SJCRH30 (cell line): ENCODE measurements around the gene PRKCI. TPM values are rescaled to one million over a fixed set of nuclear protein-coding genes. Genes with fewer than 3 reads are reported as not detected.
"Not testable (repeated sequence)": the region's sequence is repeated elsewhere in the genome, so short reads cannot be mapped to it uniquely, and the experiment has no call there.

Source experiments
- DNase-seq, 2 experiments: peaks; one replicate each; pipeline ENCODE4 v3.0.0-alpha.2; 2015 to 2020
- H3K27ac ChIP-seq: fragments of 250-450 bp; sonication (Bioruptor Pico); 2 replicates; pipeline ENCODE4 v1.5.1; 2020; ENCODE audit warnings: mild to moderate bottlenecking, moderate library complexity
- H3K27me3 ChIP-seq: fragments of 250-450 bp; sonication (Bioruptor Pico); 2 replicates; pipeline ENCODE4 v1.5.1; 2020; ENCODE audit warnings: mild to moderate bottlenecking, moderate library complexity
- H3K36me3 ChIP-seq: fragments of 250-450 bp; sonication (Bioruptor Pico); 2 replicates; pipeline ENCODE4 v1.5.1; 2020; ENCODE audit warnings: mild to moderate bottlenecking, moderate library complexity
- H3K4me1 ChIP-seq: fragments of 250-450 bp; sonication (Bioruptor Pico); 2 replicates; pipeline ENCODE4 v1.5.1; 2020; ENCODE audit warnings: mild to moderate bottlenecking, moderate library complexity
- H3K4me3 ChIP-seq: fragments of 250-450 bp; sonication (Bioruptor Pico); 2 replicates; pipeline ENCODE4 v1.5.1; 2020; ENCODE audit warnings: mild to moderate bottlenecking, moderate library complexity
- H3K9me3 ChIP-seq: fragments of 250-450 bp; sonication (Bioruptor Pico); replicated peaks from 2 replicates; pipeline ENCODE4 v1.5.1; 2020; ENCODE audit warnings: mild to moderate bottlenecking, moderate library complexity
- total RNA-seq: library from RNA; depleted of rRNA; stranded (reverse); fragments of >200 nt; shearing (Covaris generic); gene quantifications from 2 replicates; pipeline ENCODE4 v1.2.3, GENCODE V29; 2014

PRKCI gene
- total RNA-seq, 1 experiment from 2014 or later = 45.1 TPM

DNA sequence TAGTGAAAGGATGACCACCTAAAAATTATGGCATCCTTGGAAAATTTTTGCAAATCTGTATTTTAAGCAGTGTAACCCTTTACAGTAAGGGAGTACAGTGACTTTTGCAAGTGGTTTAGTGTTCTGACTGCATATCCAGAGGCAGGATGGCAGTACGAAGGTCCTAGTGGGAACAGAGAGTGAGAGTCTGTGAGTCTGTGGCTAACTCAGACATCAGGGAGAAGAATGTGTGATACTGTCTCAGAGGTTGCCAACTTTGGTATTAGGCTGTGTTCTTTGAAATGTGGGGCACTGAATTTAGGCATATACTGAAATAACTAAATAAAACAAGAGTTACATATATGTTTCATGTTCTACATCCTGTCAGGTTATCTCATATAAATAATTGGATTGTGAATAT, 25.7 kb downstream of the PRKCI start:
- H3K4me1 ChIP-seq = no peaks in the 10 kb centered on the region
- H3K4me3 ChIP-seq = no peak overlapping the region
- no peak overlapping the region for H3K27ac ChIP-seq
- H3K27me3 ChIP-seq = no peaks in the 10 kb centered on the region
- H3K36me3 ChIP-seq = no peaks in the 10 kb centered on the region; the same call in 1 of the 2 replicates
- no peaks in the 10 kb centered on the region for H3K9me3 ChIP-seq
- no peak for DNase-seq

DNA sequence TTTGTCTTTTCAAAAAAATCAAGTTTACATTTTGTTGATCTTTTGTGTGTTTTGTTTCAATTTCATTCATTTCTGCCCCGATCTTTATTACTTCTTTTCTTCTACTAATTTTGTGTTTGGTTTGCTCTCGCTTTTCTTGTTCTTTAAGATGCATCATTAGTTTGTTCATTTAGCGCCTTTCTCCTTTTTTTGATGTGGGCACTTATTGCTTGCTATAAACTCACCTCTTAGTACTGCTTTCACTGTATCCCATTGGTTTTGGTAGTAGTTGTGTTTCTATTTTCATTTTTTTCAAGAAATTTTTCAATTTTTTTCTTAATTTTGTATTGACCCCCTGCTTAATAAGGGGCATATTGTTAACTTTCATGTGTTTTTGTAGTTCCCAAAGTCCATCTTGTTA, 34.4 kb downstream of the PRKCI start:
- Histone ChIP-seq H3K36me3 (no peaks in the 10 kb centered on the region), H3K27ac (no peak overlapping the region), H3K9me3 (peaks cover 7% of the 10 kb centered on the region; the same call in 1 of the 2 replicates), H3K4me3 (no peak overlapping the region), H3K4me1 (no peaks in the 10 kb centered on the region), H3K27me3 (no peaks in the 10 kb centered on the region)
- no peak for DNase-seq

DNA sequence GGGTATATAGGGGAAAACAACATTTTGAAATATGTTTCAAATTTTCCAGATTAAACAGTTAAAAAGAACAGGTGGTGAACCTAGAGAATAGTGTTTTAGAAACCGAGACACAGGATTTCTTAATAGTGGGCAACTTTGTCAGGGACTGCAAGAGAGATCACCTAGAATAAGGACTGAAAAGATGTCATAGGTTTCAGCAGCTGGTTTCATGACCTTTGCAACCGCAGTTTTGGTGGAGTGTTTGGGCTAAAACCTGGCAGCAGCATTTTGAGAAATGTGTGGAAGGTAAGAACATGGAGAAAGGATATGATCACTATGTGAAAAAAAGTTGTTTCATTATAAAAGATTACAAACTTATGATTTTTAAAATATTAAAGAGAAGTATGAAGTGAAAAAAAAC, 34.9 kb downstream of the PRKCI start:
- H3K27ac ChIP-seq = no peak overlapping the region
- H3K4me1 ChIP-seq = no peaks in the 10 kb centered on the region
- DNase-seq = no peak
- H3K4me3 ChIP-seq = no peak overlapping the region
- H3K36me3 ChIP-seq = no peaks in the 10 kb centered on the region
- peaks cover 7% of the 10 kb centered on the region; the same call in 1 of the 2 replicates for H3K9me3 ChIP-seq
- no peaks in the 10 kb centered on the region for H3K27me3 ChIP-seq

DNA sequence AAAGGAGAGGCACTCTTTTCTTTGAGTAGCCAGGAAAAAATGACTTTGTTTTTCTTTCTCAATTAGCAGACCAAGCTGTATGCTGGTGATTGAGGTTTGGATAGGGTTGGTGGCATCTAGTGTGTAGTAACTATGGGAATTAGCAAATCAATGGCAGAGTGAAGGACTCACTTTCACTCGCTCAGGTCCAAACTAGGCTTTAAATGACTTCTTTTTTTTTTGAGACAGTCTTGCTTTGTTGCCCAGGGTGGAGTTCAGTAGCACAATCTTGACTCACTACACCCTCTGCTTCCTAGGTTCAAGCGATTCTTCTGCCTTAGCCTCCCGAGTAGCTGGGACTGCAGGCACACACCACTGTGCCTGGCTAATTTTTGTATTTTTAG, 35.9 kb downstream of the PRKCI start:
- Histone ChIP-seq H3K27me3 (no peaks in the 10 kb centered on the region), H3K9me3 (peaks cover 7% of the 10 kb centered on the region; the same call in 1 of the 2 replicates), H3K36me3 (no peaks in the 10 kb centered on the region), H3K27ac (no peak overlapping the region), H3K4me1 (no peaks in the 10 kb centered on the region), H3K4me3 (no peak overlapping the region)
- DNase-seq = no peak

DNA sequence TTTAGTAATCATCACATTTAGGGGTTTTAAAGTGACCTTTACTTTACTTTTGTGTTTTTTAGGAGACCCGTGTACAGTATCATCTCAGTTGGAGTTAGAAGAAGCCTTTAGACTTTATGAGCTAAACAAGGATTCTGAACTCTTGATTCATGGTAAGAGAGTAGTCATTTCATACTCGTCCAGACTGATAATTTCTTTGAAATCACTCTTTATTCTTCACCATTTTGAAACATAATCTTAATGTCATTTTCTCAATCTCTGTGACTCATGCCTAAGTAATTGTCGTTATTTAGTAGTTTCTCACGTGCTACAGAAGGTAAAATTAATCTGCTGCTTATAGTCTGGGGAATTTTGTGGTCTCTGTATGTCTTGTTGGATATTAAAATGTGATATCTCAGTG, 37.7 kb downstream of the PRKCI start:
- DNase-seq = no peak
- H3K36me3 ChIP-seq = no peaks in the 10 kb centered on the region
- no peaks in the 10 kb centered on the region for H3K4me1 ChIP-seq
- no peak overlapping the region for H3K4me3 ChIP-seq
- peaks cover 5% of the 10 kb centered on the region; the same call in 1 of the 2 replicates for H3K9me3 ChIP-seq
- no peaks in the 10 kb centered on the region for H3K27me3 ChIP-seq
- no peak overlapping the region for H3K27ac ChIP-seq

DNA sequence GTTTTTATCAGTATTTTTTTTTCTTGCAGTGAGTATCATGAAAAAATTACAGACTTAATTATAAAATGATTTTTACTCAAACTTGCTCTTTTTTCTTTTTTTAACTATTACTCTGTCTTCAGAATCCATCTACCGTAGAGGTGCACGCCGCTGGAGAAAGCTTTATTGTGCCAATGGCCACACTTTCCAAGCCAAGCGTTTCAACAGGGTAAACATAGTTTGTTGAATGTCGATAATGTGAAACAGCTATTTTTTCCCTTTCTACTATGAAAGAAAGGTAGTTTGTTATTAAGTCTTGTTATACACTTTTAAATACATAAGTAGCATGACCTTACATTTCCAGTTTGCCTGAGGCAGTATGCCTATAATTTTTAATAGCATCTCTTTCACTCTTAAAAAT, 45.6 kb downstream of the PRKCI start:
- no peaks in the 10 kb centered on the region for H3K9me3 ChIP-seq
- no peaks in the 10 kb centered on the region for H3K27me3 ChIP-seq
- H3K4me1 ChIP-seq = no peaks in the 10 kb centered on the region
- no peak for DNase-seq
- H3K27ac ChIP-seq = no peak overlapping the region
- peaks cover 19% of the 10 kb centered on the region for H3K36me3 ChIP-seq
- no peak overlapping the region for H3K4me3 ChIP-seq

DNA sequence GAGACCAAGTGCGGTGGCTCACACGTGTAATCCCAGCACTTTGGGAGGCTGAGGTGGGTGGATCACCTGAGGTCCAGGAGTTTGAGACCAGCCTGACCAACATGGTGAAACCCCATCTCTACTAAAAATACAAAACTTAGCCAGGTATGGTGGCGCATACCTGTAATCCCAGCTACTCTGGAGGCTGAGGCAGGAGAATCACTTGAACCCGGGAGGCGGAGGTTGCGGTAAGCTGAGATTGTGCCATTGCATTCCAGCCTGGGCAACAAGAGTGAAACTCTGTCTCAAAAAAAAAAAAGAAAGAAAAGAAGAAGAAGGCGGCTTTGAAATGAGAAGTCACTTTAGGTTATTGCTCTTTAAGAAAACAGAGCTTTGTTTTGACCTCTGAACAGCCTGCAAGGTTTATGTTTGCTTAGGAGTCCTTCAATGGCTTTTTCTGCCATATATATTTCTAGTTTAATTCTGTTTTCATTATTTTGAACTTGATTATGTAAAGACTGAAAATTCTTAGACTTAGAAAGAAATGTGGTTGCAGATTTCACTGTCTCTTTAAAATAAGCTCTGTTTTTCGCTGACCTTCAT, 47.5 kb downstream of the PRKCI start:
- H3K4me1 ChIP-seq, H3K4me3 ChIP-seq, H3K27ac ChIP-seq, H3K9me3 ChIP-seq, DNase-seq, H3K27me3 ChIP-seq: not testable (repeated sequence)
- peaks cover 23% of the 10 kb centered on the region for H3K36me3 ChIP-seq

DNA sequence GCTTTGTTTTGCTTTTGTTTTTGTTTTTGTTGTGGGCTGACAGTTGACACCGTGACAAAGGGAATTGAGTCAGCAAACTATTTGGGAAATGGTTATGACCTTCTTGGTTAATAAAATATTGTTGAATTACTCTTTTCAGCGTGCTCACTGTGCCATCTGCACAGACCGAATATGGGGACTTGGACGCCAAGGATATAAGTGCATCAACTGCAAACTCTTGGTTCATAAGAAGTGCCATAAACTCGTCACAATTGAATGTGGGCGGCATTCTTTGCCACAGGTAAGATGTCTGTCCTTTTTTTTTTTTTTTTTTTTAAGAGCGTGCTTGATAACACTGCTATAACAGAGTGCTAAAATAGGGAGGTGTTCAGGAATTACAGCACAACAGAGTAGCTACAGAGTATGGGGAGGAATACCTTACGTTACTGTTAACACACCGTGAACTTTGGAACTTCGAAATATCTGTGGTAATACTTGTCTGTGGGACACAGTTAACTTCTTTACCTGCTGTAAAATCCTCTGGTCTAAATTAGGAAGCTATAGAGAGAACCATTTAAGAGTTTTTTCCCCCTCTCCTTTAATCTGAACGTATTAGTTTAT, 48.2 kb downstream of the PRKCI start:
- Histone ChIP-seq H3K4me3 (no peak overlapping the region), H3K36me3 (peaks cover 23% of the 10 kb centered on the region), H3K9me3 (no peaks in the 10 kb centered on the region), H3K4me1 (no peaks in the 10 kb centered on the region), H3K27ac (no peak overlapping the region), H3K27me3 (no peaks in the 10 kb centered on the region)
- no peak for DNase-seq

DNA sequence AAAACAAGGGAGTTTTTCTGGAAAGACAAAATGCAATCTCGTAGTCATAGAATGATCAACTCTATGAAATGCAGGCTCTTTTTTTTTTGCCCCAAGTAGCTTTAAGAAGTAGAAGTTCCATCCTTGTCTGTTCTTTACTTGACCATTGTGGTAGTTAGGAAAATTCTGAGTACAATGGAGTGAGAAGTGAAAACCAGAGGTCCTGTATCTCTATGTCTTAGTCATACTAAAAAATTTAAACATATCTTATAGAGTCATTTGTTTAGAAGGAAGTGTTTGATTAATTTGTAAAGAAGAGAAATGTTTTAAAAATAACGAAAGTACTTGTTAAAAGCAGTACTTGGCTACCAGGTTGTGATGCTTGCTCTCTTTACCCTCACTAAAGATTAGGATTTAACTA, 52.4 kb downstream of the PRKCI start:
- no peaks in the 10 kb centered on the region for H3K27me3 ChIP-seq
- H3K27ac ChIP-seq = no peak overlapping the region
- no peak for DNase-seq
- H3K36me3 ChIP-seq = peaks cover 25% of the 10 kb centered on the region
- H3K9me3 ChIP-seq = no peaks in the 10 kb centered on the region
- H3K4me3 ChIP-seq = no peak overlapping the region
- no peaks in the 10 kb centered on the region for H3K4me1 ChIP-seq

DNA sequence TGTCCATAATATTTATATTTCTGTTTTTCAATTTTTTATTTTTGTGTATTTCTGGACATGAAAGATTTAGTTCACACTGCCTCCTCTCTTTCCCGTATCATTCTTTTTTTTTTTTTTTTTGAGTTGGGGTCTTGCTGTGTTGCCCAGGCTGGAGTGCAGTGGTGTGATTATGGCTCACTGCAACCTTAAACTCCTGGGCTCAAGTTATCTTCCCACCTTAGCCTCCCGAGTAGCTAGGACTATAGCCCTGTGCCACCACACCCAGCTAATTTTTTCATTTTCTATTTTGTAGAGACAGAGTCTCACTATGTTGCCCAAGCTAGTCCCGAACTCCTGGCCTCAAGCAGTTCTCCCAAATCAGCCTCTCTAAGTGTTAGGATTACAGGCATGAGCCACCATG, 53.6 kb downstream of the PRKCI start:
- Histone ChIP-seq H3K4me1 (no peaks in the 10 kb centered on the region), H3K27ac (no peak overlapping the region), H3K4me3 (no peak overlapping the region), H3K36me3 (peaks cover 23% of the 10 kb centered on the region), H3K9me3 (no peaks in the 10 kb centered on the region), H3K27me3 (no peaks in the 10 kb centered on the region)
- no peak for DNase-seq

DNA sequence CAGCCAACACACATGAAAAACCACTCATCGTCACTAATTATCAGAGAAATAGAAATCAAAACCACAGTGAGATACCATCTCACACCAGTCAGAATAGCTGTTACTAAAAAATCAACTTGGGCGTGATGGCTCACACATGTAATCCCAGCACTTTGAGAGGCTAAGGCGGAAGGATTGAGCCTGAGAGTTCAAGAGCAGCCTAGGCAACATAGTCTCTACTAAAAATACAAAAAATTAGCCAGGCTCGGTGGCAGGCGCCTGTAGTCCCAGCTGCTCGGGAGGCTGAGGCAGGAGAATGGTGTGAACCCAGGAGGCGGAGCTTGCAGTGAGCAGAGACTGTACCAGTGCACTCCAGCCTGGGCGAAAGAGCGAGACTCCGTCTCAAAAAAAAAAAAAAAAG, 55.1 kb downstream of the PRKCI start:
- H3K4me3 ChIP-seq, H3K9me3 ChIP-seq, H3K27ac ChIP-seq, H3K27me3 ChIP-seq, H3K4me1 ChIP-seq, DNase-seq: not testable (repeated sequence)
- peaks cover 11% of the 10 kb centered on the region for H3K36me3 ChIP-seq

DNA sequence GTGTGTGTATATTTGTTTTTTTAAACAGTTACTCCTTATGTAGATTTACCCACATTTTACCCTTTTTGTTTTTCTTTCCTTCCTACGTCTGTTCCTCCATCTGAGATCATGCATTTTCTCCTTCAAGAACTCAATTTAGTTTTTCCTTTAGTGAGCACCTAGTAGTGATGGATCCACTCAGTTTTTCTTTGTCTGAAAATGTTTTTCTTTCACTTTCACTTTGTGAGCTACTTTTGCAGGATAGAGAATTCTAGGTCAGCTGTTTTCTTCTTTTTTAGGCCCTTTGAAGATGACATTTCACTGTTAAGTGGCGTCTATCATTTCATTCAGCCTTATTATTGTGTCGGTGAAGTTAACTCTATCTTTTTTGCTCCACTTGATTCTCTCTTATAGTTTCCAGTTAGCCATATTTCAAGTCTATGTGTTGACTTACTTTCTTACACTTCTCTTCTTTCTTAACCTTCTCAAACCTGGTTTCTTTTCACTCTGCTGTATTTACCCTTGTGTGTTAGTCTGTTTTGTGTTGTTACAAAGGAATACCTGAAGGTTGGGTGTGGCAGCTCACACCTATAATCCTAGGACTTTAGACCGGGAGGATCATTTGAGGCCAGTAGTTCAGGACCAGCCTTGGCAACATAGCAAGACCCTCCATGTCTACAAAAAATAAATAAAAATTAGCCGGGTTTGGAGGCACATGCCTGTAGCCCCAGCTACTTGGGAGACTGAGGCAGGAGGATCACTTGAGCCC, 55.8 kb downstream of the PRKCI start:
- Histone ChIP-seq H3K27me3 (no peaks in the 10 kb centered on the region), H3K27ac (no peak overlapping the region), H3K36me3 (peaks cover 5% of the 10 kb centered on the region), H3K4me3 (no peak overlapping the region), H3K4me1 (no peaks in the 10 kb centered on the region), H3K9me3 (no peaks in the 10 kb centered on the region)
- no peak for DNase-seq

DNA sequence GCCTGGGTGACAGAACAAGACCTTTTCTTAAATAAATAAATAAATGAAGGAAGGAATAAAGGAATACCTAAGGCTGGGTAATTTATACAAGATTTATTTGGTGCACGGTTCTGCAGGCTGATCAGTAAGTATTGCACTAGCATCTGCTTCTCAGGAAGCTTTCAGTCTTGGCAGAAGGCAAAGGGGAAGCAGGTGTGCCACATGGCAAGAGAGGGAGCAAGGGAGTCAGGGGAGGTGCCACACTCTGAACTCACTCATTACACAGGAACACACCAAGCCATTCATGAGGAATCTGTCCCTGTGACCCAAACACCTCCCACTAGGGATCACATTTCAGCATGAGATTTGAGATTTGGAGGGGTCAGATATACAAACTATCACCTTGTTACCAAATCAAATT, 56.4 kb downstream of the PRKCI start:
- H3K4me1 ChIP-seq = no peaks in the 10 kb centered on the region
- peak in 1 of 2 experiments; percentile 7 for DNase-seq
- no peak overlapping the region for H3K27ac ChIP-seq
- no peaks in the 10 kb centered on the region for H3K27me3 ChIP-seq
- peaks cover 8% of the 10 kb centered on the region; the same call in 1 of the 2 replicates for H3K36me3 ChIP-seq
- no peak overlapping the region for H3K4me3 ChIP-seq
- no peaks in the 10 kb centered on the region for H3K9me3 ChIP-seq

DNA sequence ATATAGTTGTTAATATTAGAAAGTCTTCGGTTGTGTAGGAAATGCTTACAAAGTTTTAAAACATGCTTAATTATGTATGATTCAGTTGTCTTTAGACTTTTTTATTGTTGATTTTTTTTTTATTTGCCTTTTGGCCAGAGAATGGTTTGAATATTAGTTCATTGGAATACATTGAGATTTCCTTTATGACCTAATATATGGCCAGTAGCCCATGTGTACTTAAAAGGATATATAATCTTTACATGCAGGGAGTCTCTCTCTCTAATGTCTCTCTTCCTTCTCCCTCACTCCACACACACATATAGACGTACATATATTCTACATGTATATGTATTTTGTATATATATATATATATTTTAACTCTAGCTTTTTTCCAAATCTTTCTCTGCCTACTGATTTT, 68.0 kb downstream of the PRKCI start:
- H3K27ac ChIP-seq = no peak overlapping the region
- H3K9me3 ChIP-seq = no peaks in the 10 kb centered on the region
- peaks cover 9% of the 10 kb centered on the region for H3K36me3 ChIP-seq
- DNase-seq = no peak
- H3K4me1 ChIP-seq = no peaks in the 10 kb centered on the region
- no peak overlapping the region for H3K4me3 ChIP-seq
- H3K27me3 ChIP-seq = no peaks in the 10 kb centered on the region

DNA sequence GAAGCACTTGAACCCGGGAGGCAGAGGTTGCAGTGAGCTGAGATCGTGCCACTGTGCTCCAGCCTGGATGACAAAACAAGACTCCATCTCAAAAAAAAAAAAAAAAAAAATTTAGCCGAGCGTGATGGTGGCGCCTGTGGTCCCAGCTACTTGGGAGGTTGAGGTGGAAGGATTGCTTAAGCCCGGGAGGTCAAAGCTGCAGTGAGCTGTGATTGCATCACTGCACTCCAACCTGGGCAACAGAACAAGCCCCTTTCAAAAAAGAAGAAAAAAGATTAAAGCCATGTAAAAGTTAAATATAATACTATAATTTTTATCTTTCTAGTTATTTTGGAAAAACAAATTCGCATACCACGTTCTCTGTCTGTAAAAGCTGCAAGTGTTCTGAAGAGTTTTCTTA, 73.4 kb downstream of the PRKCI start:
- Histone ChIP-seq H3K4me1 (peaks cover 3% of the 10 kb centered on the region; the same call in 1 of the 2 replicates), H3K27me3 (no peaks in the 10 kb centered on the region), H3K9me3 (no peaks in the 10 kb centered on the region), H3K27ac (no peak overlapping the region), H3K36me3 (peaks cover 9% of the 10 kb centered on the region), H3K4me3 (no peak overlapping the region)
- no peak for DNase-seq
